Mucosa of rectum (tissue), 2 donors: Measurements from ENCODE around the gene SYCP2.
A peak's percentile ranks its signal among the peaks of the same experiment; 100 is the strongest.
"Not testable (repeated sequence)": the region's sequence is repeated elsewhere in the genome, so short reads cannot be mapped to it uniquely, and the experiment has no call there.

Source experiments
- H3K27ac ChIP-seq, 2 donors: one replicate each; pipeline ENCODE4 v1.7.0; 2013; ENCODE audit warnings: inconsistent platforms in 2 of 2, low read depth in 2 of 2, low read length in 2 of 2
- H3K27me3 ChIP-seq, 2 donors: one replicate each; pipeline ENCODE4 v1.7.0; 2013; ENCODE audit warnings: low read length in 2 of 2; ENCODE audit not compliant: control insufficient read depth in 2 of 2, insufficient read depth in 2 of 2
- H3K36me3 ChIP-seq, 2 donors: one replicate each; pipeline ENCODE4 v1.7.0; 2013; ENCODE audit warnings: low read length in 2 of 2; ENCODE audit not compliant: control insufficient read depth in 2 of 2, insufficient read depth in 2 of 2
- H3K4me1 ChIP-seq, 2 donors: one replicate each; pipeline ENCODE4 v1.7.0; 2013; ENCODE audit warnings: low read length in 2 of 2, mild to moderate bottlenecking in 1 of 2; ENCODE audit not compliant: control insufficient read depth in 2 of 2, insufficient read depth in 2 of 2
- H3K4me3 ChIP-seq, 2 donors: one replicate each; pipeline ENCODE4 v1.7.0; 2013; ENCODE audit warnings: low read length in 2 of 2
- H3K9ac ChIP-seq, 2 donors: one replicate each; pipeline ENCODE4 v1.7.0; 2013; ENCODE audit warnings: low read length in 2 of 2, low read depth in 1 of 2, mild to moderate bottlenecking in 1 of 2
- H3K9me3 ChIP-seq, 2 donors: one replicate each; pipeline ENCODE4 v1.7.0; 2013; ENCODE audit warnings: low read length in 2 of 2; ENCODE audit not compliant: control insufficient read depth in 2 of 2
- donor health status: healthy.
- donor health status: Normal muscosa, but diverticular disease.

Gene SYCP2

DNA sequence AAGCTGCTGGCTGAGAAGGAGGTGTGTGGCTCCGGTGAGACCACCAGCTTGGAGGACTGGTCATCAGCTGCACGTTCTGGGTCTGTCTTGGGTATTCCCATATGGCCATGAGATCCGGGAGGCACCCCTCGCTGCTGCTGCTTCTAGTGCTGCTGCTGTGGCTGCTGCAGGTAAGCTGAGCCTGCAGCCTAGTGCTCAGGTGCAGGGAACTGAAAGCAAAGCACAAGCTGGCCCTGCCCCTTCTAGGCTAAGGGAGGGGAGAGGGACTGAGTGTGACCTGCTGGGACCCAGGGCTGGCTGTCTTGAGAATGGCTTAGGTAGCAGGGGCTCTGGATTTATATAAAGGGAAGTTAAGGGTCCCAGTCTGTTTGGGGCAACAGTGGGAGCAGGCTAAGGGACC, 25.2 kb upstream of the SYCP2 start:
- no peaks in the 10 kb centered on the region for H3K36me3 ChIP-seq

DNA sequence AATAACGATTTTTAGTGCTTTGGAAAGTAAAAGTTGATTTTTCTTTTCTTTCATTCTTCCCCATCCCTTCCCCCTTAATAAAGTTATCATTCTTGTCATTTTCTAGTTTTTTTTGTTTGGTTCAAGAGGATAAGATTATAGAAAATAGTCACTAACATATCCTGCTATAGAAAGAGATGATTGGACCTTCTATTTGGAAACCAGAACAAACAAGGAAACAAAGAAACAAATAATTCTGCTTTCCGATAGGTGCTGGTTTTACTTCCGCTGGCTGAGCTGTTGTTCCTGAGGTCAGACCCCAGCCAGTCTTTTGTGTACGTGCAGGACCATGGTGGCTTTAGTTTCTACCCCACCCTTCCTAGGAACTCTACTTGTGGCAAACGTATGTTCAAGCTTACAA, 24.7 kb upstream of the SYCP2 start, which contains the start of gene CDH26:
TSS of gene CDH26 (plus strand) at position 301 of the 400 bp plus-strand sequence. CDS start 304 bp downstream, outside the sequence.
- no peaks in the 10 kb centered on the region for H3K9me3 ChIP-seq
- no peaks in the 10 kb centered on the region for H3K4me1 ChIP-seq
- H3K9ac ChIP-seq, result no peak within 1 kb of the TSS
- H3K4me3 ChIP-seq, result no peak within 1 kb of the TSS
- peaks cover 2 to 25% of the 10 kb centered on the region in 2 donors for H3K27me3 ChIP-seq
- no peak within 1 kb of the TSS for H3K27ac ChIP-seq
- H3K36me3 ChIP-seq, result no peaks in the 10 kb centered on the region

More for the DNA sequence above, 25.2 kb upstream of the SYCP2 start:
- no peak overlapping the region for H3K4me3 ChIP-seq
- H3K9me3 ChIP-seq, result no peaks in the 10 kb centered on the region
- H3K4me1 ChIP-seq, result no peaks in the 10 kb centered on the region
- H3K9ac ChIP-seq, result no peak overlapping the region
- peaks cover 2 to 25% of the 10 kb centered on the region in 2 donors for H3K27me3 ChIP-seq
- no peak overlapping the region for H3K27ac ChIP-seq

DNA sequence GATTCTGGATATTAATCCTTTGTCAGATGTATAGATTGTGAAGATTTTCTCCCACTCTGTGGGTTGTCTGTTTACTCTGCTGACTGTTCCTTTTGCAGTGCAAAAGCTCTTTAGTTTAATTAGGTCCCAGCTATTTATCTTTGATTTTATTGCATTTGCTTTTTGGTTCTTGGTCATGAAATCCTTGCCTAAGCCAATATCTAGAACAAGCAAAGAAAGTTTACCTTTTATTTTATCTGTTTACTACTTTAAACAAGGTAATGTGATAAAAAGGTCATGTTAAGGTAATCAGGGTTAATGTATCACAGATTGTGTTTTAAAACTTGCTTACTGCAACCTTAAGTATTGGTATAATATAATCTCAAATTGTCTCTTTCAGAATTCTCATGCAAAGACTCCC, 24.1 kb upstream of the SYCP2 start:
- peaks cover 2 to 25% of the 10 kb centered on the region in 2 donors for H3K27me3 ChIP-seq
- H3K4me1 ChIP-seq, H3K9ac ChIP-seq, H3K27ac ChIP-seq, H3K4me3 ChIP-seq, H3K9me3 ChIP-seq, H3K36me3 ChIP-seq: not testable (repeated sequence)

DNA sequence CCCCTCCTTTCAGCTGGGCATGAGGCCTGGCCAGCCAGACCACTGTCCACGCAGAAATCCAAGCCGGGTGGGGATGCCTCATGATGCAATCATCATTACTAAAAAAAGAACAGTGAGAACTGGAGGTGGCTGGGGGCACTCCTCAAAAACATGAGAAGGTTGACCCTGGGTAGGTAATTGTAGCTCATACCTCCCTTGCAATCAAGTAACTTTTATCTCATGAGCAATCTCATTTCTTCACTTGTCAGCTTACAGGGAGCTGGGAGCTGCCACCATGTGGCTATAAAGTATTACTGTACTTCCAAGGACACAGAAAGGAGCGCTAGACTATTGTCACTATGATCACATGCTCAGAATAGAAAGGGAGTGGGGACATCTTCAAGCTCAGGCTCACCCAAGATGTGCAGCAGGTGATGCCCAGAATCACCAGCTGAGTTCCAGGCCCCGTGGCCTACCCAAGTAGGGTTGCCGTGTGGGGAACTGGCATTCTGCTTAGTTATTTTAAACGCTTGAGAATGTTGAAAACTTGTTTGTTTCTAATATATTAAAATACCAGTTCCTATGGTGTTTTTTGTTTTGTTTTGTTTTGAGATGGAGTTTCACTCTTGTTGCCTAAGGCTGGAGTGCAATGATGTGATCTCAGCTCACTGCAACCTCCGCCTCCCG, 21.8 kb upstream of the SYCP2 start:
- Histone ChIP-seq H3K27ac (no peak overlapping the region), H3K9ac (no peak overlapping the region), H3K9me3 (no peaks in the 10 kb centered on the region), H3K4me1 (no peaks in the 10 kb centered on the region), H3K4me3 (no peak overlapping the region), H3K36me3 (no peaks in the 10 kb centered on the region), H3K27me3 (peaks cover 2 to 15% of the 10 kb centered on the region in 2 donors)

DNA sequence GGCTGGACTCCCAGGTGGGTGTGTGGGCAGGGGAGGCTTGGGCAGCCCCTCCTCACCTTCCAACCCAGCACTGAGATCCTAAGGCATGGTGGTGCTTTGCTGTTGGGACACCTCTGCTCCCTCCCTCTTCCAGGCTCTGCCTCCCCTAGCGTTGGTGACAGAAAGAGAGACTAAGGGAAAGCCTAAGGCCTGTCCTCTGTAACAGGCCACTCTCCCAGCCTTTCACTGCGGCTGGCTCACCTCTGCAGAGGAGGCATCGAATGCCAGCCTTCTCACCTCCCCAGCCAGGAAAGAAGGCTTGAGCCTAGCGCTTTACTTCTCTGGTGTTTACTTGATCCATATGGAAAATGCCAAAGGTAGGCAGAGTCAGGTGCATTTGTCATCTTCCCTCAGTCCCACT, 21.3 kb upstream of the SYCP2 start:
- Histone ChIP-seq H3K4me3 (no peak overlapping the region), H3K27ac (no peak overlapping the region), H3K36me3 (no peaks in the 10 kb centered on the region), H3K27me3 (peaks cover 2 to 11% of the 10 kb centered on the region in 2 donors), H3K4me1 (no peaks in the 10 kb centered on the region), H3K9me3 (no peaks in the 10 kb centered on the region), H3K9ac (no peak overlapping the region)

DNA sequence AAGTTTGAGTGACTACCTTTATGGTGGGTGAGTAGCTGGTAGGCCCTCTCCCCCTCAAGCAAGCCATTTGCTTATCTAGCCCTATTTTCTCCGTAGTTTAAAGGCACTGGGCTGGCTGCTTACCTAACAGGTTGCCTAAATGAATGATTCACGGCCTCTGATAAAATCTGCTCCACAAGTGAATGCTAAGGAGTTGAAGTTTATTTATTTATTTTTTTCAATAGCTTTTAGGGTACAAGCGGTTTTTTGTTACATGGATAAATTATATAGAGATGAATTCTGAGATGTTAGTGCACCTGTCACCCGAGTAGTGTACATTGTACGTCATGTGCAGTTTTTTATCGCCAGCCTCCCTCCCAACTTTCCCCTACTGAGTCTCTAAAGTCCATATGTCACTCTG, 16.5 kb upstream of the SYCP2 start:
- H3K27me3 ChIP-seq, result no peaks in the 10 kb centered on the region
- peaks cover 4 to 5% of the 10 kb centered on the region in 2 donors for H3K36me3 ChIP-seq
- H3K4me1 ChIP-seq, result peaks cover 0 to 3% of the 10 kb centered on the region in 2 donors
- H3K9me3 ChIP-seq, result no peaks in the 10 kb centered on the region
- H3K4me3 ChIP-seq, result no peak overlapping the region
- no peak overlapping the region for H3K9ac ChIP-seq
- no peak overlapping the region for H3K27ac ChIP-seq

DNA sequence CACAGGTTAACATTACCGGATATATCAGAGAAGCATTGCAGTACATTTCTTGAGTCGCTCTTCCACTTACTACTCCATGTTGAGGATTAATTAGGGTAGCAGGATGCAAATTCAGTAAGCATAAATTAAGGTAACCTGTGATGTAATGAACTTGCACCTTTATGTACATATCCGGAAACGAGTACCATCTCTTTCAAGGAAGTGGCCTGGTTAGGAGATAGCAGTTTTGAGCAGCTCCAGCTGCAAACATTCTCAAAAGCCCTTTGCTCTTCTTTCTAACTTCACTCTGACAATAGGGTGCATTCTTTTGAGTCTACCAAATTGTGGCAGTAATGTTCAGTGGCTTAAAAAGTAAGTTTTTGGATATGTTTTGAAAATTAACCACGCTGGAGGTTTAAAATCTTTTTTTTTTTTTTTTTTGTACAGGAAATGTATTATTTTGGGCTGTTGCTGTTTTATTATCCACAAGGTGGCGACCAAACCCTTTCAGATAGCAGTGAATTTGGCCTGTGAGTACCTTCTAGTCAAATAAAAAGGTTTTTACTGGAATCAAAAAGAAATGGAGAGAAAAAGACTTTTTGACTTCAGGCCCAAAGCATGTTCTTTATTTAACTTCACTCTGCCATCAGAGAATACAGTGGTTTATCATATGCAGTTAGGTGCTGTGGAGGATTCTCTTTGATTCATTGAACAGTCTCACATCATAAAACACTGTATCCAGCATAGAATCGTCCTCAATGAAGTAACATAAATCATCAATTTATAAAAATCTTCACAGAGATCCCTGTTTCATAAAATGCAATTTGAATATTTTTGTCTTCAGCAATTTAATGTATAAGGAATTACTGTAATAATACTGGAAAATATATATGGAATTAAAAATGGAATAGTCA, 15.6 kb upstream of the SYCP2 start:
- peak overlapping the region in 1 of 2 donors; percentile 4 for H3K9ac ChIP-seq

DNA sequence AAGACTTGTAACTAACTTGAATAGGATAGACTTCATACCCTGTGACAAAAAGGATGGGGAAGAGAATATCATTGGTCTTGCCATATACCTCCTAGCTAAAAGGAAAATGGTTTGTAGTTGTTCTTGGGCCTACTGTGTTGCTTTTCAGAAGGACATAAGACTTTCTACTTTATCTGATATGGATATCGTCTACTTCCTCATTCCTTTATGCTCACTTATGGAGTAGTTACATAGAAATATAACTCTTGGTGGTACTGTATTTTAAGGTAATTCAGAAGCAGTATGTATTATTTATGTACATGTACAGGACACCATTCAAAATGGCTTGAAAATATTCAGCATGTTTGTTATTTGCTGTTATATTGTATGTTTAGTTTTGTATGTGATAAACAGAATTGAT, 14.8 kb upstream of the SYCP2 start:
- Histone ChIP-seq H3K9ac (no peak overlapping the region), H3K36me3 (peaks cover 14 to 15% of the 10 kb centered on the region in 2 donors), H3K4me1 (peaks cover 0 to 3% of the 10 kb centered on the region in 2 donors)

More for the DNA sequence above, 15.6 kb upstream of the SYCP2 start:
- Histone ChIP-seq H3K4me1 (peaks cover 0 to 3% of the 10 kb centered on the region in 2 donors), H3K27me3 (no peaks in the 10 kb centered on the region), H3K36me3 (peaks cover 12 to 13% of the 10 kb centered on the region in 2 donors), H3K9me3 (no peaks in the 10 kb centered on the region), H3K27ac (no peak overlapping the region), H3K4me3 (no peak overlapping the region)

DNA sequence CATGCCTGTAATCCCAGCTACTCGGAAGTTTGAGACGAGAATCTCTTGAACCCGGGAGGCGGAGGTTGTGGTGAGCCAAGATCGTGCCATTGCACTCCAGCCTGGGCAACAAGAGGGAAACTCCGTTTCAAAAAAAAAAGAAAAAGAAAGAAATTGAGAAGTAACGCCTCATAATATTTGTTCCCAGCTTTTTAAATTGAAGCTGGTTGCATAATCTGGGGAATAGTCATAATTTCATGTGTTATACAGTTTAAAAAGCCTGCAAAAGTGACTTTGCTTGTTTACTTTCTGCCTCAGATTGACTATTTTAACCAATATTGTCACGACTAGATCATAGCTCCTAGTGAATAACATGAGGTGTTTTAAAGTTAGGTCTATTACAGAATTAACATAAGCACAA, 13.9 kb upstream of the SYCP2 start:
- H3K4me3 ChIP-seq, result no peak overlapping the region
- peaks cover 0 to 3% of the 10 kb centered on the region in 2 donors for H3K4me1 ChIP-seq
- H3K27me3 ChIP-seq, result no peaks in the 10 kb centered on the region
- H3K9me3 ChIP-seq, result no peaks in the 10 kb centered on the region
- H3K36me3 ChIP-seq, result peaks cover 20 to 21% of the 10 kb centered on the region in 2 donors
- no peak overlapping the region for H3K27ac ChIP-seq
- no peak overlapping the region for H3K9ac ChIP-seq

More for the DNA sequence above, 14.8 kb upstream of the SYCP2 start:
- Histone ChIP-seq H3K27me3 (no peaks in the 10 kb centered on the region), H3K27ac (no peak overlapping the region), H3K4me3 (no peak overlapping the region), H3K9me3 (no peaks in the 10 kb centered on the region)

DNA sequence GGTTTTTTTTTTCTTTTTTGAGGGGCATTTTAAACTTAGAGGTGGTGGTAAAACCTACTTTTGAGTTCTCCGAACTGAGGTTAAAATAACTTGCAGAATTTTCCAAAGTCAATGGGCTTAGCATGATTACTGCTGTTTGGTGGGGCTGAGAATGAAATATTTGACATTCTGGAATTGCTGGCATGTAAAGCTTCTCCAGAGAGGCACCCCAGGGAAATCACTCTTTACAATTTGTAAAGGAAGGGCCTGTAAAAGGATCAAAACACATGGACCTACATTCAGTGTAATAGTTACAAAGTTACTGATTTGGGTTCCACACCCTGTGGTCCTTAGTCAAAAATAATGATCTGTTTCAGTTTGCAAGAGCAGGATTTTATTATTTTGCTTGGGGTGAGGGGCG, 12.3 kb upstream of the SYCP2 start:
- H3K36me3 ChIP-seq, result peaks cover 20 to 22% of the 10 kb centered on the region in 2 donors
- no peak overlapping the region for H3K4me3 ChIP-seq
- peaks cover 8 to 10% of the 10 kb centered on the region in 2 donors for H3K4me1 ChIP-seq
- H3K27ac ChIP-seq, result no peak overlapping the region
- no peaks in the 10 kb centered on the region for H3K9me3 ChIP-seq
- H3K9ac ChIP-seq, result no peak overlapping the region
- no peaks in the 10 kb centered on the region for H3K27me3 ChIP-seq
